Measurements from ENCODE around the gene LNP1.
A peak's percentile ranks its signal among the peaks of the same experiment; 100 is the strongest.
"Not testable (repeated sequence)": the region's sequence is repeated elsewhere in the genome, so short reads cannot be mapped to it uniquely, and the experiment has no call there.

LNP1 gene, protein sequence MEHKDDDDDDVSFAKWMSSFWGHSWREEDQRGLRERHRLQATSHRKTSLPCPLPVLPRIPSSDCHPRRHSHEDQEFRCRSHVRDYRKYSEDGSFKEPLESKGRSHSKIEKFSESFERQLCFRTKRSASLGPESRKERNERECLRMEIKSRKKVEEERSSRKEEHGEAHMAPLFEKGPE

GRCh38 chr3:100400780-100401673, at the start of gene LNP1, which contains the start of gene TOMM70:
LNP1 (plus strand) TSS chr3:100401539; CDS start chr3:100429730, 28,191 bp downstream.
TOMM70 (minus strand) TSS chr3:100401089; CDS start chr3:100400949, 140 bp downstream.
- DNase-seq (ENCODE audit: low read depth, low spot score), result peak; percentile 85

- DNase-seq (ENCODE audit: low read depth, low spot score), result not testable (repeated sequence)
Observed at GRCh38 chr3:100351770-100352169, 49.6 kb upstream of the LNP1 start.

DNA sequence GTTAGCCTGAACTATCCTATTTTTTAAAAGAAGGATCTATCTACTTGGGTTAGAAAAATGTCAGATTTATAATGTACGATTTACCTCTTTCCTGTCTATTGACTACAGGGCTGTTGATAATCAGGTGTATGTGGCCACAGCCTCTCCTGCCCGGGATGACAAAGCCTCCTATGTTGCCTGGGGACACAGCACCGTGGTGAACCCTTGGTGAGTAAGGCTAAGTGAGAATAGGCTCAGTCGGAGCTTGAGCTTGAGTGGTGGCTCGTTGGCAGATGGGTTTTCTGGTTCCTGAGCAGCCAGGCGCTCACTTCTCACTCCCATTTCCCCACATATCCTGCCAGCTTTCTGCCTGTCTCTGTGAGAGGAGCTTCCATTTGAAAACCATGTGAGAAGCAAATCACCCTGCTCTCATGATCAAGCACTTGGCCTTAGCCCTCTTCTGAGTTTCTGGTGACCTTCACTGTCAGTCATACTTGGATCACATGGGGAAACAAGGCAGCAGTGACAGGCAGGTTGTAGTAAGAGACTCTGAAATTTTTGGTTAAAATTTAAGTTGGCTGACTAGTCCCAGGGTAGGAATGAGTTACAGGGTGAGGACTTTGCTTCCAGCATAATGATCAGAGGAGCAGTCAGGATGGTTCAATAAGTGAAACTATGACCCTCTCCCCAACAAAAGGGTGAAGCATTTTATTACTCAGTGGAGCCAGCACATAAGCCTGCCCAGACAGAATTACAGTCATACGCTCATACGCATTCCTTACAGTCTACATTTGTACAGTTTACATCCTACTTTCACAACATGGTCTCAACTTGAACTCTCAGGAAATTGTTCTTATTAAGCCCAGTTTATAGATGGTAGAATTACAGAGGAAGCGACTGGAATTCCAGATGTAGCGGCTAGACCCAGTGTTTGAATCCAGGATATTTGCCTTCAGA, 48.8 kb upstream of the LNP1 start:
- DNase-seq (ENCODE audit: low read depth, low spot score), result no peak

DNA sequence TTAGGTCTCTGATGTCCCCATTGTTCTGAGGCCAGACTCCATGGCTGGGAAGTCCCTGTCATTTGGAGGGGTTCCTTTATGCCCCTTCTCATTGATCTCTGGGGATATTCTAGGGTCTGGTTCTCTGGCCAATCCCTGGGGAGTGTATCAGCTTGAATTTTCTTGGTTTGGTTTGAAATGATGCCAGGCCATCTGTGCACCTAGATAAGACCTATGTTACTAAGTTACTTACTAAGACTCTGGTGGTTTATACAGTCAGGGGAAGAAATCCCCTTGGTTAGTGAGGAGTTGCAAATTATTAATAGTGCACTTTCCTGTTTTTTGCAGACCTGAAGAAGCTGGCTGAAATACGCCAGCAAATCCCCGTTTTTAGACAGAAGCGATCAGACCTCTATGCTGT, 46.5 kb upstream of the LNP1 start:
- DNase-seq (ENCODE audit: low read depth, low spot score), result no peak

DNA sequence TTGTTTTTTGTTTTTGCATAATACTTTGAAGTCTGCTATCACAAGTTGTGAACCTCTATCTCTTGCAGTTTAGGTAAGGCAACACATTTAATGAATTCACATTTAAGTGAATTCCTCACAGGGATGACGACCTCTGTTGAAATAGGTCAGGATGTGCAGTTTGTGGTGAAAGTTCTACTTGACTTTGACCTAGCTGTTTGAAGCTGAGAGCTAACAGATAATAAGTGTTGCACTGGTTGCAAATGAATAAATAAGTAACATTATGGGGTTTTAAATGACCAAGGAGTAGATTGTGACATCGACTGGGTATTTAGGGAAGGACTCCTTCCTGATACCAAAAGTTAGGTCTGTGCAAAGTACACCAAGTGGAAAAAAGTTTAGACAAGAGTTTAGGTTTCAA, 42.9 kb upstream of the LNP1 start:
- no peak for DNase-seq (ENCODE audit: low read depth, low spot score)

DNA sequence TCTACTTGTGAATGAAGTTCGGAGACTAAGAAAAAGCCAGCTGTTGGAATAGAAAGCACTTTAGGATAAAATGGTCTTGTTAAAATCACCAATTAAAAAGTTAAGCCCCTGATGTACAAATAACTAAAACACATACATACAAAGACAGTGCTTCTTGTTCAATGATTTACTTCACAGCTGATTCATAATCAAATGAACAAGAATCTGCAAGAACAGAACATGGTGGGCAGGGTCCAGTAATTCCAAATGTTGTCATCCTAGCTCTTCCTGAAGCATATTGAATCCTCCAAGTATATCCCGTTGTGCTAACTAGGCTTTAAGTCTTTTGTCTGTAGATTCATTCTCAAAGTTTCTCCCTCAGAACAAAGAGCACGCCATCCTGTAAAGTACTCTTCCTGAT, 42.3 kb upstream of the LNP1 start:
- no peak for DNase-seq (ENCODE audit: low read depth, low spot score)

- no peak for DNase-seq (ENCODE audit: low read depth, low spot score)
Observed at GRCh38 chr3:100360757-100361496, 40.4 kb upstream of the LNP1 start.

GRCh38 chr3:100361897-100362296, 39.4 kb upstream of the LNP1 start:
- DNase-seq (ENCODE audit: low read depth, low spot score), result no peak

DNA sequence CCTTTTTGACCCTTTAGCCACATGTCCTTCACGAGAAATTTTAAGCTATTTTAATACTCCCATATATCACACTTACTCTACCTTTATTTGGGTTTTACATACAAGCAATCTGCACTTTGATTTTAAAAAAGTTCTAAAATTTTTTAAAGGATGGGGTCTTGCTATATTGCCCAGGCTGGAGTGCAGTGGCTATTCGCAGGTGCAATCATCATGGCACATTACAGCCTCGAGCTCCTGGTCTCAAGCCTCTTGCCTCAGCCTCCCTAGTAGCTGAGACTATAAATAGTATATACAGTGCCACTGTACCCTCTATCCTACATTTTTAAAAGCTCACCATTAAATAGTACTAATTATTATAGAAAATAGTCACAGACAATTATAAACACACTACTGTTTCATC, 36.9 kb upstream of the LNP1 start:
- DNase-seq (ENCODE audit: low read depth, low spot score), result no peak

DNA sequence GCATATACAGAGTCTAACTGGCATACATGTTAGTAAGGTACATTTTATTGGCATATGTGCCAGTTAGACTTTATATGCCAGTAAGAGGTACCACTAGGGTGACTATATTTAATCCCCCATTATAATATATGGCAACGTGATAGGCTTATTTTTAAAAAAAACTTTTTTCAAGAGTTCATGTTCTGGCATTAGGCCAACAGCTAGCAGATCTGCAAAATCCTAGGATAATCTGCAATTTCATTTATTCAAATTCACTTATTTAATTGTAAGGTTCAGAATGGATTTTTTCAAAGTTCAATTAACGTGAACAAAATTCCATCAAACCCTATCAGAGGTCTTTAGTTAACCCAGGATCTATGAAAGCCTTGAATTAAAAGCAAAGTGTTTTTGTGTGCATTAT, 34.9 kb upstream of the LNP1 start:
- DNase-seq (ENCODE audit: low read depth, low spot score), result no peak

GRCh38 chr3:100368441-100368840, 32.9 kb upstream of the LNP1 start:
- no peak for DNase-seq (ENCODE audit: low read depth, low spot score)

- DNase-seq (ENCODE audit: low read depth, low spot score), result no peak
Observed at GRCh38 chr3:100370756-100371155, 30.6 kb upstream of the LNP1 start.

GRCh38 chr3:100374521-100374920, 26.8 kb upstream of the LNP1 start:
- DNase-seq (ENCODE audit: low read depth, low spot score), result no peak

GRCh38 chr3:100376301-100376700, 25.0 kb upstream of the LNP1 start:
- DNase-seq (ENCODE audit: low read depth, low spot score), result no peak

- no peak for DNase-seq (ENCODE audit: low read depth, low spot score)
Observed at GRCh38 chr3:100384733-100385525, 16.4 kb upstream of the LNP1 start.

DNA sequence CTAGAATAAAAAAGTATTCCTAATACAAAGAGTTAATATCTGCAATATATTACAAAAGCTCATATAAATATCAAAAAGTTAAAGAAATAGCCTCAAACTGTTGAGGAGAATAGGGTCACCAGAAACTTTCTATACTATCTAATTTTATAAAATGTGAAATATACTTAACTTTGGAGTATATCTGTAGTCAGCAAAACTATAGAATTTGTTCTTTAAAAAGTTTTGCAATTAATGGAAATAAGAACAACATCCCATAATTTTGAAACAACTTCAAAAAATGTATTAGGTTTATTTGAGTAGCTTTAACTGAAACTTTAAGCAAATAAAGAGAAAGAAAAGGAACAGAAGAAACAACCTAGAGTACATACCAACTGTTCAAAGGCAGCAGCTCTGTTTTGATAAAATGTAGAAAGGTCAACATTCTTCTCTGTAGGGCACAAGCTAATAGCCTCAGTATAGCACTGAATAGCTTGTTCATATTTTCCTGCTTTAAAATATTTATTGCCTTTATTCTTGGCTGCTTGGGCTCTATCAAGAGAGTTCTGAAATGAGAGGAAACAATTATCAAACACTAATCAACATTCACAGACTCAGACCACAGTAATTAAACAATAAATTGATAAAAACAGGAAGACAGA, 14.8 kb upstream of the LNP1 start:
- no peak for DNase-seq (ENCODE audit: low read depth, low spot score)

GRCh38 chr3:100389025-100389424, 12.3 kb upstream of the LNP1 start:
- DNase-seq (ENCODE audit: low read depth, low spot score), result no peak

- no peak for DNase-seq (ENCODE audit: low read depth, low spot score)
Observed at GRCh38 chr3:100395679-100396431, 5.5 kb upstream of the LNP1 start.

GRCh38 chr3:100396967-100397366, 4.4 kb upstream of the LNP1 start:
- no peak for DNase-seq (ENCODE audit: low read depth, low spot score)
